ENCODE data around the gene LRP1B.

- TF ChIP-seq POLR2A (IDR thresholded peaks at IDR 0.05; ENCODE audit: low read length) (no peak), CTCF (IDR thresholded peaks at IDR 0.05) (no peak), MYC (IDR thresholded peaks at IDR 0.05; ENCODE audit: borderline replicate concordance, low read length) (no peak), FOSL2 (IDR thresholded peaks at IDR 0.05) (no peak), FOSL2 (CRISPR knock-in tag; IDR thresholded peaks at IDR 0.05) (no peak), MAFK (IDR thresholded peaks at IDR 0.05; ENCODE audit: partially characterized antibody) (no peak), MAZ (IDR thresholded peaks at IDR 0.05; ENCODE audit: borderline replicate concordance, low read depth, low read length) (no peak), REST (IDR thresholded peaks at IDR 0.05) (no peak), BHLHE40 (IDR thresholded peaks at IDR 0.05; ENCODE audit: low read depth, low read length) (no peak)
Measured at GRCh38 chr2:141316103-141316502, 814.7 kb downstream of the LRP1B start.

Measured in A549 (cell line).